Measurements from ENCODE around the gene SLC25A52. TPM values are rescaled to one million over a fixed set of nuclear protein-coding genes. Genes with fewer than 3 reads are reported as not detected.

Gene SLC25A52
- total RNA-seq, 1 experiment from 2014 or later, result not detected

- Mint-ChIP-seq H3K36me3 (peaks cover 19% of the 10 kb centered on the region), H3K27ac (no peak overlapping the region), H3K27me3 (ENCODE audit: low read depth) (peaks cover 5% of the 10 kb centered on the region; the same call in 1 of the 2 replicates), H3K4me1 (peaks cover 17% of the 10 kb centered on the region), H3K9me3 (peaks cover 28% of the 10 kb centered on the region), H3K4me3 (no peak overlapping the region)
- POLR2A ChIA-PET, result no interaction called here
- no peak for DNase-seq (ENCODE audit: low spot score)
- TF ChIP-seq ZNF317 (CRISPR knock-in tag; IDR thresholded peaks at IDR 0.05; ENCODE audit: borderline replicate concordance, low read depth) (no peak), NR1H2 (CRISPR knock-in tag; IDR thresholded peaks at IDR 0.05) (no peak)
- ATAC-seq, result no peak
- CTCF ChIA-PET, result interaction anchor here (0.7 kb wide), 1 partner anchor 28 kb away, joined by 4 read pairs; no protein-coding TSS in a partner anchor
Measured at GRCh38 chr18:31773774-31774476, 13.2 kb upstream of the SLC25A52 start.

- H3K9me3 Mint-ChIP-seq, result peaks cover 15% of the 10 kb centered on the region
- ATAC-seq, result no peak
- H3K4me1 Mint-ChIP-seq, result peaks cover 17% of the 10 kb centered on the region
- H3K4me3 Mint-ChIP-seq, result no peak overlapping the region
- no peak overlapping the region for H3K27ac Mint-ChIP-seq
- no peak for TF ChIP-seq EMX1 (CRISPR knock-in tag; IDR thresholded peaks at IDR 0.05)
- TF ChIP-seq SMAD3 (CRISPR knock-in tag; IDR thresholded peaks at IDR 0.05; ENCODE audit: borderline replicate concordance), result no peak
- no peak for TF ChIP-seq ETV6 (CRISPR knock-in tag; IDR thresholded peaks at IDR 0.05)
- TF ChIP-seq MYBL2 (CRISPR knock-in tag; IDR thresholded peaks at IDR 0.05), result no peak
- POLR2A ChIA-PET, result no interaction called here
- no peaks in the 10 kb centered on the region; the same call in 1 of the 2 replicates for H3K27me3 Mint-ChIP-seq (ENCODE audit: low read depth)
- CTCF ChIA-PET, result no interaction called here
- H3K36me3 Mint-ChIP-seq, result peaks cover 9% of the 10 kb centered on the region
- no peak for DNase-seq (ENCODE audit: low spot score)
Measured at GRCh38 chr18:31772699-31773098, 12.0 kb upstream of the SLC25A52 start.

GRCh38 chr18:31750273-31750672, 10.4 kb downstream of the SLC25A52 start:
- CTCF ChIA-PET, result no interaction called here
- POLR2A ChIA-PET, result no interaction called here
- Mint-ChIP-seq H3K27me3 (ENCODE audit: low read depth) (no peaks in the 10 kb centered on the region; the same call in 1 of the 2 replicates), H3K27ac (no peak overlapping the region), H3K4me3 (no peak overlapping the region), H3K36me3 (no peaks in the 10 kb centered on the region), H3K9me3 (peaks cover 11% of the 10 kb centered on the region; the same call in 1 of the 2 replicates), H3K4me1 (peaks cover 8% of the 10 kb centered on the region)
- TF ChIP-seq AR (CRISPR knock-in tag; IDR thresholded peaks at IDR 0.05), result no peak
- no peak for TF ChIP-seq ELF4 (CRISPR knock-in tag; IDR thresholded peaks at IDR 0.05; ENCODE audit: low read depth)
- no peak for TF ChIP-seq SP1 (CRISPR knock-in tag; conservative IDR thresholded peaks at IDR 0.05)
- TF ChIP-seq GABPB1 (CRISPR knock-in tag; IDR thresholded peaks at IDR 0.05), result no peak
- no peak for TF ChIP-seq ZNF423 (CRISPR knock-in tag; IDR thresholded peaks at IDR 0.05)
- ATAC-seq, result no peak
- DNase-seq (ENCODE audit: low spot score), result no peak

GRCh38 chr18:31746396-31746795, 14.3 kb downstream of the SLC25A52 start:
- peaks cover 23% of the 10 kb centered on the region for H3K4me1 Mint-ChIP-seq
- TF ChIP-seq ZMAT4 (CRISPR knock-in tag; IDR thresholded peaks at IDR 0.05) (no peak), AFF4 (CRISPR knock-in tag; IDR thresholded peaks at IDR 0.05; ENCODE audit: borderline replicate concordance) (no peak), NR3C1 (CRISPR knock-in tag; conservative IDR thresholded peaks at IDR 0.05; ENCODE audit: low read depth) (no peak), ERG (CRISPR knock-in tag; IDR thresholded peaks at IDR 0.05) (no peak), SMAD4 (CRISPR knock-in tag; IDR thresholded peaks at IDR 0.05) (no peak), STAT6 (CRISPR knock-in tag; conservative IDR thresholded peaks at IDR 0.05; ENCODE audit: low read depth) (no peak)
- DNase-seq (ENCODE audit: low spot score) (no peak), ATAC-seq (no peak)
- peaks cover 15% of the 10 kb centered on the region for H3K36me3 Mint-ChIP-seq
- CTCF ChIA-PET, result interaction anchor here (0.6 kb wide), 1 partner anchor 27 kb away, joined by 4 read pairs; no protein-coding TSS in a partner anchor
- no peaks in the 10 kb centered on the region; the same call in 1 of the 2 replicates for H3K27me3 Mint-ChIP-seq (ENCODE audit: low read depth)
- peaks cover 23% of the 10 kb centered on the region for H3K9me3 Mint-ChIP-seq
- H3K27ac Mint-ChIP-seq, result no peak overlapping the region
- no peak overlapping the region for H3K4me3 Mint-ChIP-seq
- POLR2A ChIA-PET, result no interaction called here

Measured in WTC11 (cell line).